ENCODE results near the gene ZDBF2. TPM values are rescaled to one million over a fixed set of nuclear protein-coding genes. Genes with fewer than 3 reads are reported as not detected.

Gene ZDBF2
- total and polyA plus RNA-seq, 9 of the 15 experiments (the other 6 are each of a cell fraction or from before 2014, with no cell fraction given), result 0.01 to 0.04 (median 0.03) TPM; not detected in 3

DNA sequence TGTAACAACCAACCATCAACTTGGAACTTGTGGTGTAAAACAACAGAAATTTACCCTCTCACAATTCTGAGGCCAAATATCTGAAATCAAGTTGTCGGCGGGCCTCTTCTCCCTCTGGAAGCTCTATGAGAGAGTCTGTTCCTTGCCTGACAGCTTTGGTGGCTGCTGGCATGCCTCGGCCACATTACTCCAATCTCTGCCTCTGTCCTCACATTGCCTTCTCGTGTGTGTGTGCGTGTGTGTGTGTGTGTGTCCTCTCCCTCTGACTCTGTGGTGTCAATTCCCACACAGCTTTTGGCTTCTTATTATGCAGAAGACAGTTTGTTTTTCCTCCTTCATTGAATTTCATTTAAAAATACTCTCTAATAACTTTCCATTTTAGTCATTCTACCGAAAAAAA, 50.4 kb downstream of the ZDBF2 start:
- DNase-seq (ENCODE audit: extremely low read depth in 1 of 4, low spot score in 3 of 4), result no peak
- no TSS peak for BruUV-seq (replicated peaks)
- TF ChIP-seq PTBP1 (IDR thresholded peaks at IDR 0.05; ENCODE audit: low read depth, low read length) (no peak), ZNF57 (CRISPR knock-in tag; IDR thresholded peaks at IDR 0.05) (no peak), ZNF668 (CRISPR knock-in tag; IDR thresholded peaks at IDR 0.05) (no peak), BRD4 (IDR thresholded peaks at IDR 0.05) (no peak), ZC3H8 (IDR thresholded peaks at IDR 0.05) (no peak), SIN3A (IDR thresholded peaks at IDR 0.05; ENCODE audit: borderline replicate concordance in 2 of 2, control insufficient read depth in 1 of 2, low read depth in 2 of 2, low read length in 2 of 2) (no peak), EHMT2 (IDR thresholded peaks at IDR 0.05) (no peak), NFE2 (IDR thresholded peaks at IDR 0.05; ENCODE audit: low read depth) (no peak), CSDE1 (IDR thresholded peaks at IDR 0.05) (no peak), TBL1XR1 (IDR thresholded peaks at IDR 0.05; ENCODE audit: low read length in 2 of 2) (no peak)
- TF ChIP-seq, protein P1, sequence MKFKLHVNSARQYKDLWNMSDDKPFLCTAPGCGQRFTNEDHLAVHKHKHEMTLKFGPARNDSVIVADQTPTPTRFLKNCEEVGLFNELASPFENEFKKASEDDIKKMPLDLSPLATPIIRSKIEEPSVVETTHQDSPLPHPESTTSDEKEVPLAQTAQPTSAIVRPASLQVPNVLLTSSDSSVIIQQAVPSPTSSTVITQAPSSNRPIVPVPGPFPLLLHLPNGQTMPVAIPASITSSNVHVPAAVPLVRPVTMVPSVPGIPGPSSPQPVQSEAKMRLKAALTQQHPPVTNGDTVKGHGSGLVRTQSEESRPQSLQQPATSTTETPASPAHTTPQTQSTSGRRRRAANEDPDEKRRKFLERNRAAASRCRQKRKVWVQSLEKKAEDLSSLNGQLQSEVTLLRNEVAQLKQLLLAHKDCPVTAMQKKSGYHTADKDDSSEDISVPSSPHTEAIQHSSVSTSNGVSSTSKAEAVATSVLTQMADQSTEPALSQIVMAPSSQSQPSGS (CRISPR knock-in tag; IDR thresholded peaks at IDR 0.05), result no peak
- TF ChIP-seq, protein P2, sequence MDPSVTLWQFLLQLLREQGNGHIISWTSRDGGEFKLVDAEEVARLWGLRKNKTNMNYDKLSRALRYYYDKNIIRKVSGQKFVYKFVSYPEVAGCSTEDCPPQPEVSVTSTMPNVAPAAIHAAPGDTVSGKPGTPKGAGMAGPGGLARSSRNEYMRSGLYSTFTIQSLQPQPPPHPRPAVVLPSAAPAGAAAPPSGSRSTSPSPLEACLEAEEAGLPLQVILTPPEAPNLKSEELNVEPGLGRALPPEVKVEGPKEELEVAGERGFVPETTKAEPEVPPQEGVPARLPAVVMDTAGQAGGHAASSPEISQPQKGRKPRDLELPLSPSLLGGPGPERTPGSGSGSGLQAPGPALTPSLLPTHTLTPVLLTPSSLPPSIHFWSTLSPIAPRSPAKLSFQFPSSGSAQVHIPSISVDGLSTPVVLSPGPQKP (CRISPR knock-in tag; IDR thresholded peaks at IDR 0.05), result no peak
- TF ChIP-seq, protein P3, sequence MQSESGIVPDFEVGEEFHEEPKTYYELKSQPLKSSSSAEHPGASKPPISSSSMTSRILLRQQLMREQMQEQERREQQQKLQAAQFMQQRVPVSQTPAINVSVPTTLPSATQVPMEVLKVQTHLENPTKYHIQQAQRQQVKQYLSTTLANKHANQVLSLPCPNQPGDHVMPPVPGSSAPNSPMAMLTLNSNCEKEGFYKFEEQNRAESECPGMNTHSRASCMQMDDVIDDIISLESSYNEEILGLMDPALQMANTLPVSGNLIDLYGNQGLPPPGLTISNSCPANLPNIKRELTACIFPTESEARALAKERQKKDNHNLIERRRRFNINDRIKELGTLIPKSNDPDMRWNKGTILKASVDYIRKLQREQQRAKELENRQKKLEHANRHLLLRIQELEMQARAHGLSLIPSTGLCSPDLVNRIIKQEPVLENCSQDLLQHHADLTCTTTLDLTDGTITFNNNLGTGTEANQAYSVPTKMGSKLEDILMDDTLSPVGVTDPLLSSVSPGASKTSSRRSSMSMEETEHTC (IDR thresholded peaks at IDR 0.05), result no peak
- TF ChIP-seq, protein P4, sequence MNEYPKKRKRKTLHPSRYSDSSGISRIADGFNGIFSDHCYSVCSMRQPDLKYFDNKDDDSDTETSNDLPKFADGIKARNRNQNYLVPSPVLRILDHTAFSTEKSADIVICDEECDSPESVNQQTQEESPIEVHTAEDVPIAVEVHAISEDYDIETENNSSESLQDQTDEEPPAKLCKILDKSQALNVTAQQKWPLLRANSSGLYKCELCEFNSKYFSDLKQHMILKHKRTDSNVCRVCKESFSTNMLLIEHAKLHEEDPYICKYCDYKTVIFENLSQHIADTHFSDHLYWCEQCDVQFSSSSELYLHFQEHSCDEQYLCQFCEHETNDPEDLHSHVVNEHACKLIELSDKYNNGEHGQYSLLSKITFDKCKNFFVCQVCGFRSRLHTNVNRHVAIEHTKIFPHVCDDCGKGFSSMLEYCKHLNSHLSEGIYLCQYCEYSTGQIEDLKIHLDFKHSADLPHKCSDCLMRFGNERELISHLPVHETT (CRISPR knock-in tag; conservative IDR thresholded peaks at IDR 0.05 in 1 of 2, IDR thresholded peaks at IDR 0.05 in 1 of 2), result no peak
- TF ChIP-seq, protein P5, sequence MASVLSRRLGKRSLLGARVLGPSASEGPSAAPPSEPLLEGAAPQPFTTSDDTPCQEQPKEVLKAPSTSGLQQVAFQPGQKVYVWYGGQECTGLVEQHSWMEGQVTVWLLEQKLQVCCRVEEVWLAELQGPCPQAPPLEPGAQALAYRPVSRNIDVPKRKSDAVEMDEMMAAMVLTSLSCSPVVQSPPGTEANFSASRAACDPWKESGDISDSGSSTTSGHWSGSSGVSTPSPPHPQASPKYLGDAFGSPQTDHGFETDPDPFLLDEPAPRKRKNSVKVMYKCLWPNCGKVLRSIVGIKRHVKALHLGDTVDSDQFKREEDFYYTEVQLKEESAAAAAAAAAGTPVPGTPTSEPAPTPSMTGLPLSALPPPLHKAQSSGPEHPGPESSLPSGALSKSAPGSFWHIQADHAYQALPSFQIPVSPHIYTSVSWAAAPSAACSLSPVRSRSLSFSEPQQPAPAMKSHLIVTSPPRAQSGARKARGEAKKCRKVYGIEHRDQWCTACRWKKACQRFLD (CRISPR knock-in tag; IDR thresholded peaks at IDR 0.05), result no peak
- no peak overlapping the region for H3K4me2 ChIP-seq (ENCODE audit: insufficient read depth, low read length)
- H3K9me1 ChIP-seq (ENCODE audit: control insufficient read depth, insufficient read depth, low read length), result no peaks in the 10 kb centered on the region
- H3K79me2 ChIP-seq (ENCODE audit: control insufficient read depth, insufficient read depth, low read length), result no peaks in the 10 kb centered on the region
- no peak overlapping the region for H3K9ac ChIP-seq (ENCODE audit: insufficient read depth in 1 of 2, low read depth in 2 of 2, low read length in 2 of 2)
- no peaks in the 10 kb centered on the region for H3K9me3 ChIP-seq (replicated peaks; ENCODE audit: control insufficient read depth, insufficient read depth, low read depth, low read length)
- 0% methylated on average over 6 of the region's 6 CpGs for WGBS (ENCODE audit: insufficient coverage, low coverage, missing lambda C conversion rate)
- in situ Hi-C loops (cut with MboI), result no loop called here
- intact Hi-C loops (cut with micrococcal nuclease), result no loop called here
- no peak overlapping the region for H2AFZ ChIP-seq (ENCODE audit: low read depth, low read length)
- H3K27me3 ChIP-seq (ENCODE audit: control insufficient read depth in 2 of 2, insufficient read depth in 2 of 2, low read length in 2 of 2), result peaks cover 0 to 3% of the 10 kb centered on the region in 2 experiments; a peak in 1 of 5 replicates
- ATAC-seq, result no peak
- H3K4me1 ChIP-seq (replicated peaks in 1 of 2; ENCODE audit: control insufficient read depth in 2 of 2, insufficient read depth in 2 of 2, low read length in 2 of 2), result no peaks in the 10 kb centered on the region
- no peak overlapping the region for H3K27ac ChIP-seq (ENCODE audit: extremely low read depth, low read depth, low read length)
- ChIA-PET POLR2A (interaction anchor here (0.7 kb wide), 1 partner anchor 363 kb away, joined by 4 read pairs; no protein-coding TSS in a partner anchor), CTCF (ENCODE audit: low intra/inter-chr PET ratio) (no interaction called here)
- FAIRE-seq, result no peak
- no peaks in the 10 kb centered on the region for H3K36me3 ChIP-seq (ENCODE audit: control insufficient read depth, insufficient read depth, low read length)
- H4K20me1 ChIP-seq (replicated peaks; ENCODE audit: control insufficient read depth, insufficient read depth, low read length), result no peaks in the 10 kb centered on the region
- H3K4me3 ChIP-seq, result no peak overlapping the region

Measured in K562 (cell line).